Upper lobe of right lung (tissue), 1 donor: Measurements from ENCODE around the gene FREY1. TPM values are rescaled to one million over a fixed set of nuclear protein-coding genes. Genes with fewer than 3 reads are reported as not detected.

Experiments used
- ATAC-seq: fragments of 200-7000 bp; cut with Tn5 transposase; one replicate; pipeline ENCODE4 v1.9.1; 2020; ENCODE audit warnings: mild to moderate bottlenecking, moderate library complexity
- DNase-seq: peaks from one replicate; pipeline ENCODE4 v3.0.0-alpha.2; 2020
- H3K27ac ChIP-seq: fragments of 200-600 bp; one replicate; pipeline ENCODE4 v1.8.0; 2022
- H3K27me3 ChIP-seq: fragments of 200-600 bp; one replicate; pipeline ENCODE4 v1.8.0; 2022; ENCODE audit warnings: mild to moderate bottlenecking
- H3K36me3 ChIP-seq: fragments of 200-600 bp; one replicate; pipeline ENCODE4 v1.8.0; 2022
- H3K4me1 ChIP-seq: fragments of 200-600 bp; one replicate; pipeline ENCODE4 v1.8.0; 2022
- H3K4me3 ChIP-seq: fragments of 200-600 bp; one replicate; pipeline ENCODE4 v1.8.0; 2022; ENCODE audit warnings: mild to moderate bottlenecking
- H3K9me3 ChIP-seq: fragments of 200-600 bp; one replicate; pipeline ENCODE4 v1.8.0; 2022
- intact Hi-C: fragments of 100-400 bp; cut with DNase I; formaldehyde crosslinking; loops from one replicate; pipeline ENCODE4 v1.11.0; 2022
- total RNA-seq: library from RNA; stranded (reverse); fragmentation: NEBNext Ultra II Directional; extraction: Animal tissue kit (Norgen Biotek cat#: 25700); gene quantifications from one replicate; pipeline ENCODE4 v1.2.1, GENCODE V29; 2021
- TF ChIP-seq, protein P1 (sequence below): fragments of 200-600 bp; IDR thresholded peaks from one replicate; pipeline ENCODE4 v1.8.0; 2022; ENCODE audit warnings: antibody characterized with exemption
- donor health status: DM: no; HTN: yes; CAD: no; lungs with severe emphysema.

The FREY1 gene
- total RNA-seq, 1 donor from 2014 or later = 0.75 TPM

DNA sequence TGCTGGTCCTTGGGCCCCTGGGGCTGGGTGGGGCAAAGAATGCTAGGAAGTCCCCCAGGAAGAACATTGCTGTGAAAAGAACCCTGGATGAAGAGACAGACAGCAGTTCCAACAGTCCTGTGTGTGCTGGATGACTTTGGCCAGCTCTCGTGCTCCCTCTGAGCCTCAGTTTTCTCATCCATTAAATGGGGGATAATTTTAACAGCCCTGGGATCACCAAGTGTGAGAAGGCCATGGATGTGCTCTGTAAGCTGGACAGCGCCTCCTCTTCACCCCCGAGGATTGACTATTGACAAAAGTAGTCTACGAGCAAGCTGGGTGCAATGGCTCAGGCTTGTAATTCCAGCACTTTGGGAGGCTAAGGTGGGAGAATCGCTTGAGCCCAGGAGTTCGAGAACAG is 17.9 kb upstream of the FREY1 start:
- ATAC-seq (no peak), DNase-seq (no peak)
- Histone ChIP-seq H3K4me3 (no peak overlapping the region), H3K27me3 (peaks cover 19% of the 10 kb centered on the region), H3K9me3 (no peaks in the 10 kb centered on the region), H3K27ac (no peak overlapping the region), H3K36me3 (no peaks in the 10 kb centered on the region), H3K4me1 (peaks cover 15% of the 10 kb centered on the region)
- TF ChIP-seq, protein P1, sequence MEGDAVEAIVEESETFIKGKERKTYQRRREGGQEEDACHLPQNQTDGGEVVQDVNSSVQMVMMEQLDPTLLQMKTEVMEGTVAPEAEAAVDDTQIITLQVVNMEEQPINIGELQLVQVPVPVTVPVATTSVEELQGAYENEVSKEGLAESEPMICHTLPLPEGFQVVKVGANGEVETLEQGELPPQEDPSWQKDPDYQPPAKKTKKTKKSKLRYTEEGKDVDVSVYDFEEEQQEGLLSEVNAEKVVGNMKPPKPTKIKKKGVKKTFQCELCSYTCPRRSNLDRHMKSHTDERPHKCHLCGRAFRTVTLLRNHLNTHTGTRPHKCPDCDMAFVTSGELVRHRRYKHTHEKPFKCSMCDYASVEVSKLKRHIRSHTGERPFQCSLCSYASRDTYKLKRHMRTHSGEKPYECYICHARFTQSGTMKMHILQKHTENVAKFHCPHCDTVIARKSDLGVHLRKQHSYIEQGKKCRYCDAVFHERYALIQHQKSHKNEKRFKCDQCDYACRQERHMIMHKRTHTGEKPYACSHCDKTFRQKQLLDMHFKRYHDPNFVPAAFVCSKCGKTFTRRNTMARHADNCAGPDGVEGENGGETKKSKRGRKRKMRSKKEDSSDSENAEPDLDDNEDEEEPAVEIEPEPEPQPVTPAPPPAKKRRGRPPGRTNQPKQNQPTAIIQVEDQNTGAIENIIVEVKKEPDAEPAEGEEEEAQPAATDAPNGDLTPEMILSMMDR = no peak
- intact Hi-C loops = no loop called here

DNA sequence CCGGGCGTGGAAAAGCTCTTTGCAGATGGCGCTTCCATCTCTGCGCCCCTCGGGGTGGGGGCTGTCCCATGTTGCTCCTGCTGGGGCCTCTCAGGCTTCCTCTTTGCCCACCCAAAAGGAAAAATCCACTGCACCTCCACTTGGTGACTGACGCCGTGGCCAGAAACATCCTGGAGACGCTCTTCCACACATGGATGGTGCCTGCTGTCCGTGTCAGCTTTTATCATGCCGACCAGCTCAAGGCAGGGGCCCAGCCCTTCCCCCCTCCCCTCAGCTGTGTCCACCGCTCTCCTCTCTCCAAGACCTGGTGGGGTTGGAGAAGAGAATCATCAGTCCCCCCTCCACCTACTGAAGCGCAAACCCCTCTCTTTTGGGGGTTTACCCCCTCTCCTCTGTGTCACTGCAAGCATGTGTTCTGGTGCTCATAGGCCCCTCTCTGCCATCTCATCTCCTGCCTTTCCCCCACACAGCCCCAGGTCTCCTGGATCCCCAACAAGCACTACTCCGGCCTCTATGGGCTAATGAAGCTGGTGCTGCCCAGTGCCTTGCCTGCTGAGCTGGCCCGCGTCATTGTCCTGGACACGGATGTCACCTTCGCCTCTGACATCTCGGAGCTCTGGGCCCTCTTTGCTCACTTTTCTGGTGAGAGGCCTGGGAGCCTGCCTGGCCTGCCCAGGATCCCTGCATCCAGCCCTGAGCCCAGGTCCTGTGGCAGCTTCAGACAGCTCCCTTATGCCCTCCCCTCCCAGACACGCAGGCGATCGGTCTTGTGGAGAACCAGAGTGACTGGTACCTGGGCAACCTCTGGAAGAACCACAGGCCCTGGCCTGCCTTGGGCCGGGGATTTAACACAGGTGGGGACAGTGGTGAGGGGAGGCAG is 17.2 kb upstream of the FREY1 start:
- peaks cover 11% of the 10 kb centered on the region for H3K4me1 ChIP-seq
- TF ChIP-seq, protein P1 = no peak
- no peaks in the 10 kb centered on the region for H3K36me3 ChIP-seq
- no peak overlapping the region for H3K27ac ChIP-seq
- intact Hi-C loops = no loop called here
- ATAC-seq = no peak
- no peaks in the 10 kb centered on the region for H3K9me3 ChIP-seq
- H3K27me3 ChIP-seq = peaks cover 19% of the 10 kb centered on the region
- no peak overlapping the region for H3K4me3 ChIP-seq
- DNase-seq = peak; percentile 60

DNA sequence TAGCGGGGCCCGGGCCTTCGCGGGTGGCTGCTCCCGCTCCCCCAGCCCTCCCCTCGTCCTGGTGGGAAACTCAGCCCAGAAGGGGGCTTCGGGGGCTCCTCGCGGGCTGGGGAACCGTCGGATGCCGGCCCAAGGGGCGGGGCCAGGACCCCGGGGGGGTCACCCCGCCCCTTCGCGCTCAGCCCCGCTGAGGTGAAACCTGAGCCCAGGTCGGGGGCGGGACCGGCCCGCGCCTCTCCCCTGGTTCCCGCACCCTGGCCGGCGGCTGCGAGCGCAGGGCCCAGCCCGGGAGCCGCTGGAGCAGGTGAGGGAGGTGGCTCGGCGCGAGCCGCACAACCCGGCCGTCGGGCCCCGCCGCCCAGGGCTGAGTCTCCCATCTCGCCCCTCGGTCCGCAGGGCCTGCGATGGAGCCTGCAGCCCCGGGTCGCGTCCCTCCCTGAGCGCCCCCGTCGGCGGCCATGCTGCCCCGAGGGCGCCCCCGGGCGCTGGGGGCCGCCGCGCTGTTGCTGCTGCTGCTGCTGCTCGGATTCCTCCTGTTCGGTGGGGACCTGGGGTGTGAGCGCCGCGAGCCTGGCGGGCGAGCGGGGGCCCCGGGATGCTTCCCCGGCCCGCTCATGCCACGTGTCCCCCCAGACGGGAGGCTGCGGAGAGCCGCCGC is 15.5 kb upstream of the FREY1 start, which contains the start of gene LARGE2:
LARGE2 (plus strand) TSS at position 232 of the 658 bp plus-strand sequence; CDS start at position 459, 227 bp downstream.
- ATAC-seq (peak; percentile 65), DNase-seq (peak; percentile 91)
- no peaks in the 10 kb centered on the region for H3K9me3 ChIP-seq
- intact Hi-C loops = no loop called here
- H3K36me3 ChIP-seq = no peaks in the 10 kb centered on the region
- H3K27ac ChIP-seq = peak within 1 kb of the TSS; percentile 84
- peaks cover 19% of the 10 kb centered on the region for H3K27me3 ChIP-seq
- TF ChIP-seq, protein P1 = no peak
- H3K4me3 ChIP-seq = peak within 1 kb of the TSS; percentile 47
- peaks cover 11% of the 10 kb centered on the region for H3K4me1 ChIP-seq

DNA sequence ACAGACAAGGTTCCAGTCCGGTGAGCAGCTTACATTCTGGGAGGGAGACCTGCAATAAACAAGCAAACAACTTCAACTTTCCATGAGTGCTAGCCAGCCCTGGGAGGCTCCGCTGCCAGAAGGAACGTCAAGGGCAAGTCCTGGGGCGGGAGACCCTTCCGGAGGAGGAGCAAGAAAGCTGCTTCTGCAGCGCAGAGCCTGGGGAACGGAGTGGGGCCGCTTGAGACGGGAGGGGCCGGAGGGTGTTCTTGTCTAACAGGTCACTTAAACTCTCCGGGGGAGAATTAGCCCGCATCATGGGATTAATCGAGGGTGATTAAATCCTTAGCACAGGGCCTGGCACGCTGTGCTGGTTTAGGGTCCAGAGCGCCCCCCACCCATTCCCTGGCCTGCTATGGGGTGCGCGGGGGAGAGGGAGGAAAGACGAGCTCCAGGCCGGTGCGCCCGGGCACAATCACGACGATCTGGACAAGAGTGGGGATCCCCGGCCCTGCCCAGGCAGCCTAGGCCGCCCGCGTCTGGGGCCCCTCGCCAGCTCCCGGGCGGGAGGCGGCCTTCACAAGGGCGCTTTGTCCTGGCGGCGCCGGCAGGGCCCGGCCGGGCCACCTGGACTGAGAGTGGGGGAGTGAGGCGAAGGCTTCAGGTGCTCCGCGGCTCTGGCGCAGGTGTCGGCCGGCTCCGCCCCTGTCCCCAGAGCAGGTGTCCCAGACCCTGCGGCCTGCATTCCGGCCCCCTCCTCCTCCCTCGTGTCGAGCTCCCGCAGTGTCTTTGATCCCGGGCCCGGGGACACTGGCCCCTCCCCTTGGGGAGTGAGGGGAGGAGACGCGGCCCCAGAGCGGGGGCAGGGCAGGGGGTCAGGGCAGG is 14.7 kb upstream of the FREY1 start:
- H3K4me3 ChIP-seq = peak overlapping the region; percentile 47
- TF ChIP-seq, protein P1 = no peak
- peak overlapping the region; percentile 84 for H3K27ac ChIP-seq
- intact Hi-C loops = no loop called here
- DNase-seq (peak; percentile 91), ATAC-seq (peak; percentile 66)
- no peaks in the 10 kb centered on the region for H3K36me3 ChIP-seq
- no peaks in the 10 kb centered on the region for H3K9me3 ChIP-seq
- H3K4me1 ChIP-seq = peaks cover 15% of the 10 kb centered on the region
- H3K27me3 ChIP-seq = peaks cover 19% of the 10 kb centered on the region
